Epithelial cell of esophagus (primary cell): ENCODE measurements around the gene YIPF4.

Experiments used
- DNase-seq: peaks from one replicate; pipeline ENCODE4 v3.0.0; 2010; ENCODE audit warnings: low read depth
- H3K4me3 ChIP-seq: 2 replicates; pipeline ENCODE4 v1.5.1; 2011; ENCODE audit warnings: mild to moderate bottlenecking, low read length, control low read depth
- CTCF ChIP-seq: IDR thresholded peaks from 2 replicates; pipeline ENCODE4 v1.5.1; 2011; ENCODE audit warnings: low read depth, mild to moderate bottlenecking, low read length, control low read depth, inconsistent platforms; ENCODE audit not compliant: insufficient read depth; ENCODE audit errors: missing control alignments

The YIPF4 gene

GRCh38 chr2:32277674-32278477 is at the start of gene YIPF4:
YIPF4 (plus strand) TSS chr2:32277904; CDS start chr2:32278156, 252 bp downstream.
- TF ChIP-seq CTCF, result no peak
- peak; percentile 91 for DNase-seq
- H3K4me3 ChIP-seq, result peak within 1 kb of the TSS; percentile 97

- no peak for DNase-seq
- no peak for TF ChIP-seq CTCF
- no peak overlapping the region for H3K4me3 ChIP-seq
Measured at GRCh38 chr2:32228181-32228580, 49.5 kb upstream of the YIPF4 start.

GRCh38 chr2:32229635-32230034 is 48.1 kb upstream of the YIPF4 start:
- H3K4me3 ChIP-seq, result no peak overlapping the region
- no peak for TF ChIP-seq CTCF
- no peak for DNase-seq

GRCh38 chr2:32231959-32232358 is 45.7 kb upstream of the YIPF4 start:
- no peak for DNase-seq
- H3K4me3 ChIP-seq, result no peak overlapping the region
- TF ChIP-seq CTCF, result no peak

- TF ChIP-seq CTCF, result no peak
- H3K4me3 ChIP-seq, result no peak overlapping the region
- DNase-seq, result peak; percentile 96
Measured at GRCh38 chr2:32235315-32235714, 42.4 kb upstream of the YIPF4 start.

- TF ChIP-seq CTCF, result no peak
- H3K4me3 ChIP-seq, result no peak overlapping the region
- no peak for DNase-seq
Measured at GRCh38 chr2:32237488-32237887, 40.2 kb upstream of the YIPF4 start.

- TF ChIP-seq CTCF, result no peak
- H3K4me3 ChIP-seq, result no peak overlapping the region
- DNase-seq, result no peak
Measured at GRCh38 chr2:32237996-32238395, 39.7 kb upstream of the YIPF4 start.
